GM18873 (cell line): ENCODE data around the gene CSRP1.
"Not testable (repeated sequence)": the region's sequence is repeated elsewhere in the genome, so short reads cannot be mapped to it uniquely, and the experiment has no call there.

Experiments
- ATAC-seq: cut with Tn5 transposase; IDR thresholded peaks from one replicate; pipeline ENCODE4 v1.9.1; 2021; ENCODE audit warnings: mild to moderate bottlenecking, moderate library complexity, moderate number of reproducible peaks; ENCODE audit not compliant: unreplicated experiment, low FRiP score

CSRP1 gene

DNA sequence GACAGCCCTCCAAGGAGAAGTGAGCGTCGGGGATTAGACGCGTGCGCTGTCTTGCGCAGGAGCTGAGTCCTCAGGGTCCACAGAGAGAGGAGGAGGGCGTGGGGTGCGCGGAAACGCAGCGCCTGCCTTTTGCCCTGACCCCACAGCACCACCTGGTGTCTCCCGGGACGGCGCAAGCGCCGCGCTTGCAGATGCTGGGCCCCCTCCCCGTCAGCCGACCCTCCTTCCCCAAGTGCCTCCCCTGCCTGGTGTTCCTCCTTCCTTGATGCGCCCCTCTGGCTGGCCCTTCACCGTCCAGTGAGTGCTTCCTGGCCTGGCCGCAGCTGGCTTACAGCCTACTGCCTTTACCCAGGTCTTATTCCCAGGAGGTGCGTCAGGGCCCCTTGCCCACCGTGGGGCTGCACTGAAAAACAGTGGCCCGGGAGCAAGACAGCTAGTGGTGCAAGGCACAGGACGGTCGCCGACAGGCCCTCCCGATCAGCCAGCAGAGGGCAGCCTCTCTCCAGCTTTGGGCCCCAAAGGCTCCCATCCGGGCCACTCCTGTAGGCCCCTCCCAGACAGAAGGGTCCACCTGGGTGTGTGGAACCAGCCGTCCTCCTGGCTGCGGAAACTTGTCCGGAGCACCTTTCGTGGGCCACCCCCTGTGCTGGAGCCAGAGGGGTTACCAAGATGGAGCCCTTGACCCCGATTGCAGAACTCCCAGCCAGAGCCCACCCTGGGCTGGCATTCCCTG is 25.0 kb downstream of the CSRP1 start:
- peak; percentile 57 for ATAC-seq

DNA sequence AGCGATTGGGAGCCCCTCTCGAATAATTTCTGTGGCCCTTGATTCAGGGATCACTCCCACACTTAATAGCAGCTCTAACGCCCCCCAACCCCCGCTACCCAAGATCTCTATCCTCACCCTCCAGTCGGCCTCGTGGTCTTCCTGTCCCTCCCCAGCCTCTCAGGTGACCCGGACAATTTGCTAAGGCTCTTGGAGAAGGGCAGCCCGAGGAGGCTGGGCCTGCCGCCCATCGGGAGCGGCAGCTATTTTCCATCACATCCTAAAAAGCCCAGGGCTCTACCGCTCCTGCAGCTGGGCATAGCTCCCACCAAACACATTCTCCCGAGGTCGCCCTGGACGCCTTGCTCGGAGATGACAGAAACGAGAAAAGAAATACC is 25.9 kb downstream of the CSRP1 start:
- no peak for ATAC-seq

DNA sequence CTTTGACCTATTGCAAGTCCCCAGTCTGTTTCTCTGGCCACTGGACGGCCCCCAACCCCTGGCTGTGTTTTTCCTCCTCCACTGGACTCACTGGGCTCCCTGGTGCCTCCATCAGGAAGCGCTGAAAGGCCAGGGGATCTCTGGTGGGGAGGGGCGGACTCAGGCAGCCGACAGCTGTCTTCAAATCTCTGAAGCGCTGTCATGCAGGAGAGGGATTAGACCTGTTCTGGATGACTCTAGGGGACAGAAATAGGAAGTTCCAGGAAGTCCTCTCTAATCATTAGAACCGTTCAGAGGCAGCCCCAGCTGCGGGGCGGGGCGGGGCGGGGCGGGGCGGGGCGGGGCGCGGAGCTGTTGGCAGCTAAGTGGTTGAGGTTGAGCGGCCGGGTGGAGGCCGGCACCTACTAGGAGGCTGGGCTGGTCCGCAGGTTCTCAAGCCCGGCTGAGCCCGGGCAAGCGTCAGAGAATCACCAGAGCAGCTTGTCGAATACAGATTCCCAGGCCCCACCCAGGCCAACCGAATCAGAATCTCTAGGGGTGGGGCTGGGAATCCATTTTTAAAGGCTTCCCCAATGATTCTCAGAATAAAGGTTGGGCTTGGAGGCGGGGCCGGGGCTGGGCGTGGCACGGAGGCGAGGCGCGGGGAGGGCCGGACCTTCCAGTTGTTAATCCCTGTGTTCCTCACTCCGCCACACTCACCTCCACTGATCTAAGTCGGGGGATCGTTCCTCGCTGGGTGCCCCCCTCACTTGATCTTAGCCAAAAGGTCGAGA is 26.5 kb downstream of the CSRP1 start:
- ATAC-seq, result peak; percentile 40

DNA sequence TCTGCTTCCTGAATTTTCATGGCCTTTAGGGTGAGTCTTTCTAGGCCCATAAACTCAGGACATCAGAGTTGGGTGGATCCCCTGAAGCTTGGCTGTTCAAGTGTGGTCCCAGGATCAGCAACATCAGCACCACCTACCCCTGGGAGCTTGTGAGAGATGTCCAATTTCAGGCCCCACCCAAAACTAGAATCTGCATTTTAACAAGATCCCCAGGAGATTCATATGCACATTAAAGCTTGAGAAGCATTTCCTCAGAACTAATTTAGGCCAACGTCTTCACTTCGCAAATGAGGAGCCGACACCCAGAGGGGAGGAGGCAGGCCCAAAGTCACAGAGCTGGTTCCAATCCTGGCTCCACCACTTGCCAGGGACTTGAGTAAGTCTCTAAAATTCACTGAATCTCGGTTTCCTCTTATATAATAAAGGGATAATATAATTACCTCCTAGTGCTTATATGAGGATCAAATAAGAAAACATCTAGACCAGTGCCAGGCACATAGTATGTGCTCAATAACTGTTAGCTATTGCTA is 27.7 kb downstream of the CSRP1 start:
- ATAC-seq, result no peak

DNA sequence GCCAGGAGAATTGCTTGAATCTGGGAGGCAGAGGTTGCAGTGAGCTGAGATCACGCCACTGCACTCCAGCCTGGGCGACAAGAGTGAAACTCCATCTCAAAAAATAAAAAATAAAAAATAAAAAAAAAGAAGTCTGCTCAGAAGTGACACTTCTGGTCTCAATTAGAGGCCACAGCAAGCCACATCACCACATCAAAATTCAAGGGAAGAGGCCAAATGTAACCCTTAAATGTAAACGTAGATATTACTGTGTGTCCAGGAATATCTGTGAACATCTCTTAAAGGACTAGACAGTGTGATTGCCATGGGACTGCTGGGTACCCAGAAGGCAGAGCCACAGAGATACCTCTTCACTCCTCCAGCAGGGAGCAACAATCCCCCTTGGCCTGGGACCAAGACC is 28.3 kb downstream of the CSRP1 start:
- ATAC-seq, result not testable (repeated sequence)

DNA sequence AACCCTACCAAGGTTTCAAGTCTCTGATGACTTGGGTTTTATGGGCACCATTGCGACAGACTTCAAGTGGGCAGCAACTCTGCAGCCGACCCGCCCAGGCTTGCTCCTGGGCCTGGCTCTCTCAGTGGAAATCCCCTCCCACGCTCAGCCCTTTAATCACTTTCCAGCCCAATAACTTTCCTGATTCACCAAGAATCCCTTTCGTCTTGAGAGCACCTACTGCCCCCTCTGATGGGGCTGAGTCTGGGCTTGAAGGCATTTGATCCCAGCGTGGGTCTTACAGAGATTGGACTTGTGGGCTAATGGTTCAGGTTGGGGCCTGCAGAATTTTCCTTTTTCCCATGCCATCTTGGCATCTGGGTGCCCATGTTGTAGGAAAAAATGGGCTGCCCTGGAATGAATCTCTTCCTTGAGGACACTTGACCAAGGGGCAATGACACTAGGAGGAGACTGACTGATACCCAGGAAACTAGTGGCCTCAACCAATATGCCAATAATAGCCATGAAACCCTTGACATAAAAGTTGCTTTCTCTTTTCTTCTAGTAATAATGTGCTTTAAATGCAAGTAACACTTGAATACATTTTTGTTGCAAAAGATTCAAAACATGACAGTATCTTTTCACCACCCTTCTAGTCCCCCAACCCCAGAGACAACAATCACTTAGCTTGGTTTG is 30.1 kb downstream of the CSRP1 start:
- no peak for ATAC-seq

DNA sequence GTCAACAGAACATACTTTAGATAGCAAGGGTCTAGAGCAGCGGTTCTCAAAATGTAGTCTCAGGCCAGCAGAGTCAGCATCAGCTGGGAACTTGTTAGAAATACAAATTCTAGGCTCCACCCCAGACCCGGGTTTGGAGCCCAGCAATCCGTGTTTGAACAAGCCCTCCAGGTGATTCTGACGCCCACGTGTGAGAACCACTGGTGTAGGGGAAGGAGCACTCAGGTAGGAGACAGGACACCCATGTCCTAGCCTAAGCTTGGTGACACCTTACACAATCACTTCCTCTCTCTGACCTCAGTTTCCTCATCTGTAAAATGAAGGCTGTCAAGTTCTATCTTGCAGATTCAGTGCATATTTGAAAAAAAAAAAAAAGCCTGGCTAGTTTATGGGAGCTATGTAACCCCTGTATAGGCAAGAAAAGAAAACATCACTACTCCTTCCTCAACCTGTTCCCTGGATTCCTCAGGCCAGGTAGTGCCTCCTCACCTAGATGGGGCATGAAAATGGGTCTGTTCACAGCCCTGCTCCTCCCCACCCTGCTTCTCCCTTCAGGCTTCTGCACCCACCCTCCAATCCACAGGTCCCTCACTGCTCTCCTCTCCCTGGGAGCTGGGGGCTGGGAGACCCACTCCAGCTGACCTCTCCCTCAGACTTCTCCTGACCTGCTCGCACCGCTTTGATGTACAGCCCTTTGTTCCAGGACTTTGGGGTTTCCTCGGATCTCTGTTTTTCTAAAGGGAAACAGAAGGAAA is 30.8 kb downstream of the CSRP1 start:
- no peak for ATAC-seq

DNA sequence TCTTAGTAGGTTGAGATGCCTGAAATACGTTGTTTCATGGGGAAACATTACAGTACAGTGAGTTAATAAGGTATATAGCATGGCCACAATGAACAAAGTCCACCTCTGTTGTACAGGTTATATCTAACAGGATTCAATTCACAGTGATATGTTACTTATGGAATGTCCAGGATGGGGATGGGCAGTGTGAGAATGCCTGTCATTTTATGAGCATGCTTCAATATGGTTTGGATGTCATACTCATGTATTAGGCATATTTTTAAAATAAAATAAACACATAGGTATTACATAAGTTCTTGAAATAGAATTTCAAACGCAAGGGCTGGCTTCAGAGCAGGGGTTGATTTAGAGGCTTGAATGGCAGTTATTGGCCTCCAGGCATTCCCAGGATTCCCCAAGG is 31.8 kb downstream of the CSRP1 start:
- ATAC-seq, result no peak

DNA sequence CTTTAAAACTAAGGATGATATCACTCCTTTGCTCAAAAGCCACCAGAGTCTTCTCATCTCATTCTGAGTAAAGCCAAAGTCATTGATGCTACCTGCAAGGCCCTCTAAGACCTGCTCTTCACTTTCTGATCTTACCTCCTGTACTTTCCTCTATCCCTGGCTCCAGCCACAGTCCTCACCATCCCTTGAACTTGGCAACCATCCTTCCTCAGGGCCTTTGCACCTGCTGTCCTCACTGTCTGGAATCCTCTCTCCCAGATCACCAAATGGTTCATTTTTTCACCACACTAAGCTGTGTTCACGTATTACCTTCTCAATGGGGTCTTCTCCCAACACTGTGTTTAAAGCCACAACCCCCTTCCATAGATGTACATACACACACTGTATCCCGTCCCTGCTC is 33.6 kb downstream of the CSRP1 start:
- no peak for ATAC-seq

DNA sequence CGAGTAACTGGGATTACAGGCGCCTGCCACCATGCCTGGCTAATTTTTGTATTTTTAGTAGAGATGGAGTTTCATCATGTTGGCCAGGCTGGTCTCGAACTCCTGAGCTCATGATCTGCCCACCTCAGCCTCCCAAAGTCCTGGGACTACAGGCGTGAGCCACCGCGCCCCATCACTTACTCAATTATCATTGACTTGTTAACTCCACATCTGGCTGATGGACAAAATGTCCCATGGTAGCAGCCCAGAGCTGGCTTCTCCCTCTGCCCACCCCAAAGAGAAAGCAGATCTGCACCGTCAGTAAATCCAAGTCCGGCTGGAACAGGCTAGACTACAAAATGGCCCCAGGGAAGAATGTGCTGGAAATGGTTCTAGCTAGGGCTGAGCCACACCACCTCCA is 34.6 kb downstream of the CSRP1 start:
- ATAC-seq, result not testable (repeated sequence)

DNA sequence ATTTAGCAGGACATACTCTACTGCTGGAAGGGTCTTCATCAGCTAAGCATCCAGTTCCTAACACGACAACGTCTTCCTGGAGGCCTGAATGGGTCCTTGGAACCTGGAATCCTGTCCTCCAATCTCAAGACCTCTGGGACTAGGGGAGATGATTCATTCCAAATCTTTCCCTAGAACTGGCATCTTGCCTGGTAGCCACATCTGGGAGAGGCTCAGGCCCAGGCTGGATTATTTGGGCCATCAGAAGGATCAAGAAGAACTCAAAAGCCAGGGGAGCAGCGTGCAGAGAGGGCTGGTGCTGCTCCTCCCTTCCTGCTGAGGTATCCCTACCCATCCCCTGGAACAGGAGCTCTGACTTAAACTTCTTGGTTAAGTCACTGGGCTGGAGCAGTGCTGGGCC is 35.2 kb downstream of the CSRP1 start:
- ATAC-seq, result no peak

DNA sequence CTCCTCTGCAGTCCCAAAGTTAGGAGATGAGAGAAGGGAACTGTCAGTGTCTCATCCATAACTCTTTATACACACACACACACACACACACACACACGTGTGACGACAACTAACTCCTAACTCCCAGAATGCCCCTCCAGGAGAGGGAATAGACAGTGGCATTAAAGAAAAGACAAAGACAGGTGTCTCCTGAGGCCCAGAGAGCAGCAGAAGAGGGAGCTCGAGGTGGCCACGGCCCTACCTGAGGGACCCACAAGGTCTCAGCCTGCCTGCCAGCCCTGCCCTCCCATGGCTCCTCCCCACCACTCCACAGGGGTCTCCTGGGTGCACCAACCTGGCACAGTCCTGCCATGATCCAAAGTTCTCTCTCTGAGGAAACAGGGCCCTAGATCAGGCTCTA is 36.3 kb downstream of the CSRP1 start:
- ATAC-seq, result no peak

DNA sequence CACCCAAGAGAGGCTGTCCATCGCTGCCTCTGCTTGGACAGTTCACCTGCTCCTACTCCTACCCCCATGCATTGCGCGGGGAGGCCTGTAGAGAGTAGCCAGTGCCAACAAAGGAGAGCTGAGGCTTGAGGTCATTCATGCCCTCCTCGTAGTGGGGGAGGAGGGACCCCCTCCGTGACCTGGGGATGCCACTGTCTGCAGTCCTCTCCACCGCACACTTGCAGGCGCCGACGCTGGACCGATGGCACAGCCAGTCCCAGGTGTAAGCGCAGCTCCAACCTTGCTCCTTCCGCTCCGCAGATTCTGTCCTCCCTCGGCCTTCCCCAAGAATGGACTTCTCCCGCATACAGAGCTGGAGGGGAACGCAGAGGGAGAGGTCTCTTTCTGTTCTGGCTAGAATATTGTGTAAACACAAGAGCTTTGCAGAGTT is 37.3 kb downstream of the CSRP1 start:
- no peak for ATAC-seq

DNA sequence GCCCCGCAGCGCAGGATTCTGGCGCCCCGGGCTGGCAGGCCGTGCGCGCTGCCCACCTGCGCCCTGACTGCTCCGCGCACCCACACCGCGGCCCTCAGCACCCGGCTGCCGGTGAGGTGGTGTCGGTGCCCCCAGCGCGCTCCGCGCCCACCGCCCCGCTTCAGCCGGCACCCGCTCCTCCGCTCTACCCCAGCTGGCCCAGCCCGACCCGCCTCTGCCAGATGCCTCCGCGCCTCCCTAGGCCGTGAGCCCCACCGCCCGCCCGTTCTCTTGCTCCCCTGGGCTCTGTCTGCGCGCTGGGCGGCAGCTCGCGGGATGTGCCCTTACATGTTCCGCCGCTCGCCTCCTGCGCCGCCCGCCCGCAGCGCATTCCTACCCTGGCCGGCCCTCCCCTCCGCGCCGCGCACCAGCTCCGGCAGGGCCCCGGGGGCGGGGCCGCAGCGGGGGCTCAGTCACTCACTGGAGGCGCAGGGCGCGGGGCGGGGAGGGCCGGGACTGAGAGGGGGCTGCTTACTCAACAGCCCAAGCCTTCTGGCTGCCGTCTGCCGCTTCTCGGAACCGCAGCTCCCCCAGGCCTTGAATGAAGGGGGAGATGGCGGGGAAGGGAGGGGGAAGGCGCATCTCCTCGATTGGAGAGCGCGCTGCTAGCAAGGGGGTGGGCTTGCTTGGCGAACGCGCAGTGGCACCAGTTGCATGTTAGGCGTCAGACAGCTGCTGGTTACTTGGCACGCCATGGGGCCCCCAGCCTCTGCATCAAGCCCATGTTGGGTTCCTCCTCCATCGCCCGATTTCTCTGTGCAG is 37.9 kb downstream of the CSRP1 start, which contains the start of gene PHLDA3:
PHLDA3 (minus strand) TSS at position 345 of the 801 bp plus-strand sequence. CDS start 402 bp downstream, outside the sequence.
- ATAC-seq, result peak; percentile 52

DNA sequence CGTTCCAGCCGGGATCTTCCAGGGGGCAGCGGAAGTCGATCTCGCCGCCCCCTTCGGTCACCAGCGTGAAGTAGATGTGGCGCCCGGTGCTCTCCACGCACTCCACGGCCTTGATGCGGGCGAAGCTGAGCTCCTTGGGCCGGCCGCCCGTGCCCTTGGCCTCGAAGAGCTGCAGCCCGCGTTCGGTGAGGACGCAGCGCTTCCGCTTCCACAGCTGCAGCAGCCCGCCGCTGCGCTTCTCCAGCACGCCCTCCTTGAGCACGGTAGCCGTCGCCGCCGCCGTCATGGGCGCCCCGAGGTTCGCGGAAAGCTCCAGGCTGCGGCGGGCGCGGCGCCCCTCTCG is 38.5 kb downstream of the CSRP1 start:
- ATAC-seq, result peak; percentile 39

DNA sequence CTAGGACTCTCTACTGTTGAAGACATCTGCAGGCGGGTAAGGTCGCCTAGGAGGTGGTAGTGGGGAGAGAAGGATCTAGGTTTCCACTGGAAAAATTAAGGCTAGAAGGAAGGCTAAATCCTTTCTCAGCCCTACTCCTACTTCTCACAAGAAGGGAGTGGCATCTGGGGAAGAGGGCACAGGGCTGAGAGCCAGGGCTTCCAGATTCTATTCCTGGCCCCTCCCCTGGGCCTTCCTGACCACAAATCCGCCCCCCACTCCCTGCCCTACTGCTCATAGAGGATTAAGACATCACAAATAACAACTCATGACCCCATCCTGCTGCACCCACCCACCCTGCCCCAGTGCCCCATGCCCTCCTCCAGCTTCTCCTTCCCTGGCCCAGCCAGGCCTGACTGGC is 40.4 kb downstream of the CSRP1 start:
- ATAC-seq, result no peak

DNA sequence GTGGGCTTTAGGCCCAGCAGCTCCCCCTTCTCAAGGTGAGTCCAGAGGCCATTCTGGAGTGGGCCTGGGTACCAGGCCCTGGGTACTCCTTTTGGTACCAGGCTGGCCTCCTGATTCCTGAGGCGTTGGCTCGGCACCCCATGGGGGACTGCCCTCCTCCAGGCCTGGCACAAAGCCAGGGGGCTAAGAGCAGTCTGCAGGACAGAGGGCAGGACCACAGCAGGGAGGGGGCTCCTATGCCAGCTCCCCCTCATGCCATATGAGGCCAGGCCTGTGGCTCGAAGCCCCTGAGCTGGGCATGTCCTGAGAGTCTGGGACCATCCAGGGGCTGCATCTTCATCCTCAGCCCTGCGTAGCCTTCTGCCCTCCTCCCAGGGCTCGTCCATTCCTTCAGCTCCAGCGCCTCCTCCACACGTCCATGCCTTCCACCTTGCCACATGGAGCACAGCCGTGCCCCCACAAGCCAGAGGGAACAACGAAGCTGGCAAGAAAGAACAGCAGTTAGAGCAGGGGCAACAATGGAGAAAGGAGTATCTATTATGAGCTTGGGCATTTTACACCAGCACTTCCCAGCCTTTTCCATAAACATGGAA is 41.1 kb downstream of the CSRP1 start:
- ATAC-seq, result no peak

DNA sequence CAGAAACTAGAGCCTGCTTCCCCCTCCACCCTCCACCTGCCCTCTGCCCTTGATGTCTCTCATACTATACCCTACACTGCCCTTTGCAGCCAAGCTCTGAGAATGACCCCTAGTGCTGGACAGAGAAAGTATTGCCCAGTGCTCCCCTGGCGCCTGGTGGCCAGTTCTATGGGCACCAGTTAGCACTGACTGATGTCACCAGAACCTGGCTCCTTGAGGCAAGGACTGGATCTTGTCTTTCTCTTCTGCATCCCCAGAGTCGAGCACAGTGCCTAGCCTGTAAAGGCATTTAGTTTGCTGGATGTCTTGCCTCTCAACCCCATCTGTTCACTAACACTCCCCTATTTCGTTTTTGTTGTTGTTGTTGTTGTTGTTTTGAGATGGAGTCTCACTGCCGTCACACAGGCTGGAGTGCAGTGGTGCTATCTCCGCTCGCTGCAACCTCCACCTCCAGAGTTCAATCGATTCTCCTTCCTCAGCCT is 43.8 kb downstream of the CSRP1 start:
- no peak for ATAC-seq
